Esophagus (tissue), 2 donors: Measurements from ENCODE around the gene EMSY. TPM values are rescaled to one million over a fixed set of nuclear protein-coding genes. Genes with fewer than 3 reads are reported as not detected.

Source experiments
- H3K27ac ChIP-seq, 2 donors: one replicate each; pipeline ENCODE4 v1.5.1; 2013; ENCODE audit warnings: low read depth in 2 of 2, mild to moderate bottlenecking in 2 of 2, inconsistent platforms in 1 of 2, low read length in 1 of 2, moderate library complexity in 1 of 2
- H3K27me3 ChIP-seq, 2 donors: one replicate each; pipeline ENCODE4 v1.6.1; 2013; ENCODE audit warnings: low read length in 2 of 2, control low read depth in 1 of 2, mild to moderate bottlenecking in 1 of 2; ENCODE audit not compliant: insufficient read depth in 2 of 2, control insufficient read depth in 1 of 2
- H3K36me3 ChIP-seq, 2 donors: one replicate each; pipeline ENCODE4 v1.6.1; 2013; ENCODE audit warnings: low read length in 1 of 2; ENCODE audit not compliant: control insufficient read depth in 2 of 2, insufficient read depth in 2 of 2
- H3K4me1 ChIP-seq, 2 donors: one replicate each; pipeline ENCODE4 v1.6.1; 2013; ENCODE audit warnings: low read length in 1 of 2; ENCODE audit not compliant: control insufficient read depth in 2 of 2, insufficient read depth in 2 of 2
- H3K4me3 ChIP-seq, 2 donors: one replicate each; pipeline ENCODE4 v1.5.1; 2013; ENCODE audit warnings: low read length in 2 of 2, mild to moderate bottlenecking in 2 of 2, low read depth in 1 of 2, moderate library complexity in 1 of 2
- H3K9me3 ChIP-seq, 2 donors: one replicate each; pipeline ENCODE4 v1.6.1; 2013; ENCODE audit warnings: mild to moderate bottlenecking in 2 of 2, low read depth in 1 of 2, low read length in 1 of 2, moderate library complexity in 1 of 2; ENCODE audit not compliant: control insufficient read depth in 2 of 2, insufficient read depth in 1 of 2
- WGBS, 2 donors: extraction: QIAGEN DNeasy Blood & Tissue Kit; methylation state at CpG; one replicate each; pipeline ENCODE4 v1.1.7; 2013; 5-methylcytosine and 5-hydroxymethylcytosine counted together
- polyA plus RNA-seq, 2 donors: library from polyadenylated mRNA; stranded (reverse); fragments of 200-250 nt; gene quantifications; one replicate each; pipeline ENCODE4 v1.2.3, GENCODE V29; 2013
- donor health status: healthy with polysubstance abuse.
- donor health status: Bipolar disorder and iron deficiency.

Gene EMSY
- polyA plus RNA-seq, 2 donors: 4.4 to 4.6 TPM

- H3K27me3 ChIP-seq: no peaks in the 10 kb centered on the region
- H3K4me3 ChIP-seq: no peak overlapping the region
- no peaks in the 10 kb centered on the region for H3K9me3 ChIP-seq
- no peaks in the 10 kb centered on the region for H3K36me3 ChIP-seq
- no peaks in the 10 kb centered on the region for H3K4me1 ChIP-seq
- H3K27ac ChIP-seq: no peak overlapping the region
- WGBS, 2 donors: 61 to 84% methylated on average over 1 of the region's 1 CpG
Measured at GRCh38 chr11:76558473-76558872, 113.7 kb downstream of the EMSY start.

- WGBS, 2 donors: 92 to 93% methylated on average over 1 of the region's 1 CpG
- Histone ChIP-seq H3K36me3 (no peaks in the 10 kb centered on the region), H3K4me1 (no peaks in the 10 kb centered on the region)
Measured at GRCh38 chr11:76558891-76559290, 114.1 kb downstream of the EMSY start.

GRCh38 chr11:76559346-76559745 lies 114.5 kb downstream of the EMSY start:
- Histone ChIP-seq H3K36me3 (no peaks in the 10 kb centered on the region), H3K4me1 (no peaks in the 10 kb centered on the region), H3K27ac (no peak overlapping the region), H3K27me3 (no peaks in the 10 kb centered on the region), H3K9me3 (no peaks in the 10 kb centered on the region), H3K4me3 (no peak overlapping the region)
- WGBS, 2 donors: 65 to 77% methylated on average over 1 of the region's 1 CpG

More at GRCh38 chr11:76558891-76559290, 114.1 kb downstream of the EMSY start:
- Histone ChIP-seq H3K9me3 (no peaks in the 10 kb centered on the region), H3K27me3 (no peaks in the 10 kb centered on the region), H3K27ac (no peak overlapping the region), H3K4me3 (no peak overlapping the region)

GRCh38 chr11:76560219-76560618 lies 115.4 kb downstream of the EMSY start:
- no peaks in the 10 kb centered on the region for H3K36me3 ChIP-seq
- H3K4me1 ChIP-seq: no peaks in the 10 kb centered on the region
- no peaks in the 10 kb centered on the region for H3K9me3 ChIP-seq
- H3K4me3 ChIP-seq: no peak overlapping the region
- 39 to 67% methylated on average over 5 of the region's 5 CpGs for WGBS, 2 donors
- H3K27me3 ChIP-seq: no peaks in the 10 kb centered on the region
- no peak overlapping the region for H3K27ac ChIP-seq

- H3K4me3 ChIP-seq: no peak overlapping the region
- H3K9me3 ChIP-seq: no peaks in the 10 kb centered on the region
- no peak overlapping the region for H3K27ac ChIP-seq
- H3K36me3 ChIP-seq: no peaks in the 10 kb centered on the region
- H3K27me3 ChIP-seq: no peaks in the 10 kb centered on the region
- 58 to 62% methylated on average over 8 of the region's 8 CpGs for WGBS, 2 donors
- H3K4me1 ChIP-seq: no peaks in the 10 kb centered on the region
Measured at GRCh38 chr11:76561245-76561644, 116.4 kb downstream of the EMSY start.

- Histone ChIP-seq H3K4me1 (no peaks in the 10 kb centered on the region), H3K27ac (no peak overlapping the region), H3K4me3 (no peak overlapping the region), H3K36me3 (no peaks in the 10 kb centered on the region), H3K9me3 (no peaks in the 10 kb centered on the region), H3K27me3 (no peaks in the 10 kb centered on the region)
- WGBS, 2 donors: 83 to 86% methylated on average over 3 of the region's 3 CpGs
Measured at GRCh38 chr11:76562541-76562940, 117.7 kb downstream of the EMSY start.

GRCh38 chr11:76564364-76564763 lies 119.5 kb downstream of the EMSY start:
- Histone ChIP-seq H3K4me1 (no peaks in the 10 kb centered on the region), H3K4me3 (no peak overlapping the region), H3K9me3 (no peaks in the 10 kb centered on the region), H3K36me3 (no peaks in the 10 kb centered on the region), H3K27ac (no peak overlapping the region), H3K27me3 (no peaks in the 10 kb centered on the region)
- WGBS, 2 donors: 63 to 72% methylated on average over 3 of the region's 3 CpGs

- H3K4me1 ChIP-seq: no peaks in the 10 kb centered on the region
- H3K27me3 ChIP-seq: no peaks in the 10 kb centered on the region
- H3K9me3 ChIP-seq: no peaks in the 10 kb centered on the region
- H3K36me3 ChIP-seq: no peaks in the 10 kb centered on the region
- WGBS, 2 donors: 0 to 11% methylated on average over 1 of the region's 1 CpG
- no peak overlapping the region for H3K4me3 ChIP-seq
- no peak overlapping the region for H3K27ac ChIP-seq
Measured at GRCh38 chr11:76566811-76567210, 122.0 kb downstream of the EMSY start.

GRCh38 chr11:76567261-76567660 lies 122.4 kb downstream of the EMSY start:
- Histone ChIP-seq H3K27ac (no peak overlapping the region), H3K4me1 (no peaks in the 10 kb centered on the region), H3K27me3 (no peaks in the 10 kb centered on the region), H3K9me3 (no peaks in the 10 kb centered on the region), H3K36me3 (no peaks in the 10 kb centered on the region), H3K4me3 (no peak overlapping the region)
- 66 to 76% methylated on average over 3 of the region's 3 CpGs for WGBS, 2 donors

GRCh38 chr11:76568139-76568538 lies 123.3 kb downstream of the EMSY start:
- no peaks in the 10 kb centered on the region for H3K27me3 ChIP-seq
- H3K27ac ChIP-seq: no peak overlapping the region
- no peaks in the 10 kb centered on the region for H3K9me3 ChIP-seq
- H3K36me3 ChIP-seq: no peaks in the 10 kb centered on the region
- 71 to 73% methylated on average over 4 of the region's 4 CpGs for WGBS, 2 donors
- no peak overlapping the region for H3K4me3 ChIP-seq
- no peaks in the 10 kb centered on the region for H3K4me1 ChIP-seq
